GM19395 (cell line): Measurements from ENCODE around the gene MMADHC.
A peak's percentile ranks its signal among the peaks of the same experiment; 100 is the strongest.
"Not testable (repeated sequence)": the region's sequence is repeated elsewhere in the genome, so short reads cannot be mapped to it uniquely, and the experiment has no call there.

Source experiments
- ATAC-seq: cut with Tn5 transposase; IDR thresholded peaks from one replicate; pipeline ENCODE4 v1.9.1; 2021; ENCODE audit warnings: mild to moderate bottlenecking, moderate library complexity; ENCODE audit not compliant: unreplicated experiment

MMADHC gene

GRCh38 chr2:149595056-149595963 is 7.7 kb upstream of the MMADHC start:
- ATAC-seq = no peak

GRCh38 chr2:149594411-149594810 is 6.8 kb upstream of the MMADHC start:
- ATAC-seq = no peak

GRCh38 chr2:149587950-149588487 is 444 bp upstream of the MMADHC start:
- peak; percentile 43 for ATAC-seq

- ATAC-seq = no peak
These were observed 716 bp downstream of the MMADHC start for GRCh38 chr2:149586898-149587219.

- ATAC-seq = no peak
These were observed 1.5 kb downstream of the MMADHC start for GRCh38 chr2:149586063-149586462.

- no peak for ATAC-seq
These were observed 2.2 kb downstream of the MMADHC start for GRCh38 chr2:149585166-149585885.

- ATAC-seq = no peak
These were observed 7.3 kb downstream of the MMADHC start for GRCh38 chr2:149579972-149580882.

GRCh38 chr2:149577269-149577668 is 10.3 kb downstream of the MMADHC start:
- no peak for ATAC-seq

- ATAC-seq = no peak
These were observed 11.8 kb downstream of the MMADHC start for GRCh38 chr2:149575752-149576151.

GRCh38 chr2:149575277-149575676 is 12.3 kb downstream of the MMADHC start:
- ATAC-seq = no peak

- ATAC-seq = no peak
These were observed 13.8 kb downstream of the MMADHC start for GRCh38 chr2:149573760-149574159.

GRCh38 chr2:149572102-149572953 is 15.2 kb downstream of the MMADHC start:
- no peak for ATAC-seq

- ATAC-seq = no peak
These were observed 19.4 kb downstream of the MMADHC start for GRCh38 chr2:149568138-149568537.

- no peak for ATAC-seq
These were observed 20.9 kb downstream of the MMADHC start for GRCh38 chr2:149566652-149567051.

GRCh38 chr2:149565625-149566024 is 21.9 kb downstream of the MMADHC start:
- not testable (repeated sequence) for ATAC-seq

- no peak for ATAC-seq
These were observed 22.6 kb downstream of the MMADHC start for GRCh38 chr2:149564983-149565382.

GRCh38 chr2:149564097-149564496 is 23.5 kb downstream of the MMADHC start:
- no peak for ATAC-seq

GRCh38 chr2:149562324-149562723 is 25.3 kb downstream of the MMADHC start:
- peak; percentile 76 for ATAC-seq

GRCh38 chr2:149561309-149561926 is 26.2 kb downstream of the MMADHC start:
- ATAC-seq = no peak
